ENCODE results near the gene CAMSAP2. TPM values are rescaled to one million over a fixed set of nuclear protein-coding genes. Genes with fewer than 3 reads are reported as not detected.

Gene CAMSAP2
- total RNA-seq, 1 experiment from 2014 or later: 28.6 TPM

DNA sequence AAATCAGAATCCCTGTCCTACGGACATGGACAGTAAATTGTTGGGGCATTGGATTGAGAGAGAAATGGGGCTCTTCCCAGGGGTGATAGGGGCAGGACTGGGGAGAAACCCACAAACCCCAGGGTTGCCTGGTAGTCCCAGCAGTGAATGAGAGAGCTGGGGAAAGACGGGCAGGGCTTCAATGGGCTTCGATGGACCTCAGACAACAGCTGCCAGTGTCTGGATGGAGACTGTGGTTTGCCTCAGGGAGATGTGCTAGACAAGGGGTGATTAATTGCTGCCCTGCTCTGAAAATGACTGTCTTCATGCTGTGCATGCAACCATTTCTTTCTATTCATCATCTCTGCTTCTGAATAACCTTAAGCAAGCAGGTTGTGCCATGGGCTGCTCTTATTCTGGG, 141.5 kb downstream of the CAMSAP2 start:
- Histone ChIP-seq H3K27ac (ENCODE audit: low read length) (no peak overlapping the region), H3K4me2 (ENCODE audit: low read length) (no peak overlapping the region), H3K36me3 (ENCODE audit: low read depth, low read length) (no peaks in the 10 kb centered on the region), H3F3A (ENCODE audit: low read length, unreplicated experiment) (no peaks in the 10 kb centered on the region), H3K9ac (ENCODE audit: low read length) (no peak overlapping the region), H3K4me1 (ENCODE audit: insufficient read depth, low read length) (no peaks in the 10 kb centered on the region), H3K9me2 (replicated peaks; ENCODE audit: low read length) (no peaks in the 10 kb centered on the region), H2AFZ (ENCODE audit: low read length) (no peak overlapping the region), H3K79me2 (ENCODE audit: low read length) (no peaks in the 10 kb centered on the region), H3K27me3 (ENCODE audit: low read length) (peaks cover 55% of the 10 kb centered on the region), H4K20me1 (ENCODE audit: low read length) (no peaks in the 10 kb centered on the region), H3K9me3 (ENCODE audit: low read length) (no peaks in the 10 kb centered on the region), H3K4me3 (ENCODE audit: low read length) (no peak overlapping the region)
- ChIA-PET POLR2A (ENCODE audit: unreplicated experiment) (no interaction called here), CTCF (interaction anchor here (0.7 to 1.0 kb wide), 3 partner anchors 10 to 88 kb away, joined by 3 to 15 read pairs (median 3); no protein-coding TSS in a partner anchor)
- DNase-seq (no peak), ATAC-seq (no peak)
- intact Hi-C loops (cut with micrococcal nuclease): no loop called here
- TF ChIP-seq EZH2 (IDR thresholded peaks at IDR 0.05; ENCODE audit: low read length, unreplicated experiment) (no peak), EZH2phosphoT487 (IDR thresholded peaks at IDR 0.05; ENCODE audit: borderline replicate concordance, low read length) (no peak)
- TF ChIP-seq, protein P1, sequence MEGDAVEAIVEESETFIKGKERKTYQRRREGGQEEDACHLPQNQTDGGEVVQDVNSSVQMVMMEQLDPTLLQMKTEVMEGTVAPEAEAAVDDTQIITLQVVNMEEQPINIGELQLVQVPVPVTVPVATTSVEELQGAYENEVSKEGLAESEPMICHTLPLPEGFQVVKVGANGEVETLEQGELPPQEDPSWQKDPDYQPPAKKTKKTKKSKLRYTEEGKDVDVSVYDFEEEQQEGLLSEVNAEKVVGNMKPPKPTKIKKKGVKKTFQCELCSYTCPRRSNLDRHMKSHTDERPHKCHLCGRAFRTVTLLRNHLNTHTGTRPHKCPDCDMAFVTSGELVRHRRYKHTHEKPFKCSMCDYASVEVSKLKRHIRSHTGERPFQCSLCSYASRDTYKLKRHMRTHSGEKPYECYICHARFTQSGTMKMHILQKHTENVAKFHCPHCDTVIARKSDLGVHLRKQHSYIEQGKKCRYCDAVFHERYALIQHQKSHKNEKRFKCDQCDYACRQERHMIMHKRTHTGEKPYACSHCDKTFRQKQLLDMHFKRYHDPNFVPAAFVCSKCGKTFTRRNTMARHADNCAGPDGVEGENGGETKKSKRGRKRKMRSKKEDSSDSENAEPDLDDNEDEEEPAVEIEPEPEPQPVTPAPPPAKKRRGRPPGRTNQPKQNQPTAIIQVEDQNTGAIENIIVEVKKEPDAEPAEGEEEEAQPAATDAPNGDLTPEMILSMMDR (conservative IDR thresholded peaks at IDR 0.05; ENCODE audit: low read depth, low read length): no peak
- BruUV-seq (replicated peaks): no TSS peak

DNA sequence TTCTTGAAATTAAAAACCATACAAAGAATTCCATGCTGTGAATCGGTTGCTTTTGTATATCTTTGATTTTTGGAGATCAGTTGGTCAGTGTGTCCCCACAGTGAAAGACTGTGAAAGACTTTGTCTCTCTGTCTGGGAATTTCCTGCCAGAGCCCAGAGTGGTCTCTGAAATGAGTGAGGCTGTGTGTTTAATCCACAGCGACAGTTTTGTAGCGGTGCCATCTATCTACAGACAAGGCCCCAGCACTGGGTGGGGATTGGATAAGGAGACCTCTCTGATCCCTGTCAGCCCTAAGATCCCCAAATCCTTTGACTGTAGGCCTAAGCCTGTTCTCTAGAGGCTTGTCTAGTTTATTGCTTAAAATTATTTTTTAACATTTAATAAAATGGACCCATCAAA, 144.4 kb downstream of the CAMSAP2 start:
- Histone ChIP-seq H2AFZ (ENCODE audit: low read length) (no peak overlapping the region), H3K4me2 (ENCODE audit: low read length) (no peak overlapping the region), H3K79me2 (ENCODE audit: low read length) (no peaks in the 10 kb centered on the region), H3F3A (ENCODE audit: low read length, unreplicated experiment) (no peaks in the 10 kb centered on the region), H3K4me3 (ENCODE audit: low read length) (no peak overlapping the region), H3K9ac (ENCODE audit: low read length) (no peak overlapping the region), H3K27ac (ENCODE audit: low read length) (no peak overlapping the region), H3K9me3 (ENCODE audit: low read length) (no peaks in the 10 kb centered on the region), H3K27me3 (ENCODE audit: low read length) (peaks cover 28% of the 10 kb centered on the region), H3K36me3 (ENCODE audit: low read depth, low read length) (no peaks in the 10 kb centered on the region), H3K9me2 (replicated peaks; ENCODE audit: low read length) (no peaks in the 10 kb centered on the region), H4K20me1 (ENCODE audit: low read length) (no peaks in the 10 kb centered on the region), H3K4me1 (ENCODE audit: insufficient read depth, low read length) (peaks cover 1% of the 10 kb centered on the region)
- ATAC-seq (no peak), DNase-seq (no peak)
- ChIA-PET CTCF (no interaction called here), POLR2A (ENCODE audit: unreplicated experiment) (interaction anchor here (0.6 to 0.7 kb wide), 2 partner anchors 189 to 213 kb away, joined by 5 to 10 read pairs; partner anchors contain the start of gene DDX59)
- no TSS peak for BruUV-seq (replicated peaks)
- TF ChIP-seq, protein P1 (conservative IDR thresholded peaks at IDR 0.05; ENCODE audit: low read depth, low read length): no peak
- no peak for TF ChIP-seq EZH2phosphoT487 (IDR thresholded peaks at IDR 0.05; ENCODE audit: borderline replicate concordance, low read length)
- TF ChIP-seq EZH2 (IDR thresholded peaks at IDR 0.05; ENCODE audit: low read length, unreplicated experiment): no peak
- intact Hi-C loops (cut with micrococcal nuclease): no loop called here

DNA sequence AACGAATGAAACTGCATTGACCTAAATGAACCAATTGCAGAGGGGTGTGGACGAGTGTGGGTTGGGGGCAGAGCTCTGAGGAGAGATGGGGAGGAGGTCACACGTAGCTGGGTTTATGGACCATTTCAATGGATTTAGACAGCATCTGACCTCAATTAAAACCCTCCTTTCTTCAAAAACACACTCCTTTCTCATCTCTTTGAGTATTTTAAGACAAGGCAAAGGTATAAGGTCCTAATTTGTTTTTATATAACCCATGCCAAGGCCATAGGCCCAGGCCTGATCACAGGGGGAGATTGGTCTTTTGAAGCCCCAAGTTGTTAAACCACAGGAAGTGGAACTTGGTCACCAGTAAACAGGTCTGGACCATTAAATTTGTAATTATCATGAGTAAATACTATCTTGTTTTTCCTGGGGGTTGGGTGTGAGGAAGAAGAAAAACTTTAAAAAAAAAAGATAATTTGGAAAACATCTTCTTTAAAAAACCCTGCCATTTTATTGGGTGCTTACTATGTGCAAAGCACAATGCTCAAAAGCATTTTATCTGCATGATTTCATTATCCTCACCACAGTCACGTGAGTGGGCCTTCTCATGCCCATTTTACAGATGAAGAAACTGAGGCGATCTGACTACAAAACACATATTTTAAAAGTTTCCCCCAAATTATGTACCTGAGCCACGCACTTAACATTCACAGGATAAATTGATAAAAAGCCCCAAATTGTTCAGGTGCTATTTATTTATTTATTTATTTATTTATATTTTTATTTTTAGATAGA, 147.1 kb downstream of the CAMSAP2 start:
- Histone ChIP-seq H3K9me3 (ENCODE audit: low read length) (no peaks in the 10 kb centered on the region), H3K4me1 (ENCODE audit: insufficient read depth, low read length) (peaks cover 17% of the 10 kb centered on the region), H2AFZ (ENCODE audit: low read length) (no peak overlapping the region), H3K9ac (ENCODE audit: low read length) (no peak overlapping the region), H3K4me2 (ENCODE audit: low read length) (no peak overlapping the region), H3K36me3 (ENCODE audit: low read depth, low read length) (no peaks in the 10 kb centered on the region), H4K20me1 (ENCODE audit: low read length) (no peaks in the 10 kb centered on the region), H3K4me3 (ENCODE audit: low read length) (no peak overlapping the region), H3K9me2 (replicated peaks; ENCODE audit: low read length) (no peaks in the 10 kb centered on the region), H3K27me3 (ENCODE audit: low read length) (peaks cover 10% of the 10 kb centered on the region), H3F3A (ENCODE audit: low read length, unreplicated experiment) (no peaks in the 10 kb centered on the region), H3K27ac (ENCODE audit: low read length) (no peak overlapping the region), H3K79me2 (ENCODE audit: low read length) (peaks cover 3% of the 10 kb centered on the region; the same call in 1 of the 2 replicates)
- intact Hi-C loops (cut with micrococcal nuclease): no loop called here
- no TSS peak for BruUV-seq (replicated peaks)
- ATAC-seq: no peak
- ChIA-PET POLR2A (ENCODE audit: unreplicated experiment) (no interaction called here), CTCF (interaction anchor here (0.6 kb wide), 1 partner anchor 831 kb away, joined by 5 read pairs; no protein-coding TSS in a partner anchor)
- DNase-seq: no peak
- TF ChIP-seq EZH2phosphoT487 (IDR thresholded peaks at IDR 0.05; ENCODE audit: borderline replicate concordance, low read length): no peak
- TF ChIP-seq, protein P1 (conservative IDR thresholded peaks at IDR 0.05; ENCODE audit: low read depth, low read length): no peak
- no peak for TF ChIP-seq EZH2 (IDR thresholded peaks at IDR 0.05; ENCODE audit: low read length, unreplicated experiment)
